ENCODE results near the gene CCDC183. TPM values are rescaled to one million over a fixed set of nuclear protein-coding genes. Genes with fewer than 3 reads are reported as not detected.

The CCDC183 gene
- total and polyA plus RNA-seq, 10 of the 15 experiments (the other 5 are each of a cell fraction or from before 2014, with no cell fraction given), result 0.04 to 1.2 (median 0.55) TPM; not detected in 5

DNA sequence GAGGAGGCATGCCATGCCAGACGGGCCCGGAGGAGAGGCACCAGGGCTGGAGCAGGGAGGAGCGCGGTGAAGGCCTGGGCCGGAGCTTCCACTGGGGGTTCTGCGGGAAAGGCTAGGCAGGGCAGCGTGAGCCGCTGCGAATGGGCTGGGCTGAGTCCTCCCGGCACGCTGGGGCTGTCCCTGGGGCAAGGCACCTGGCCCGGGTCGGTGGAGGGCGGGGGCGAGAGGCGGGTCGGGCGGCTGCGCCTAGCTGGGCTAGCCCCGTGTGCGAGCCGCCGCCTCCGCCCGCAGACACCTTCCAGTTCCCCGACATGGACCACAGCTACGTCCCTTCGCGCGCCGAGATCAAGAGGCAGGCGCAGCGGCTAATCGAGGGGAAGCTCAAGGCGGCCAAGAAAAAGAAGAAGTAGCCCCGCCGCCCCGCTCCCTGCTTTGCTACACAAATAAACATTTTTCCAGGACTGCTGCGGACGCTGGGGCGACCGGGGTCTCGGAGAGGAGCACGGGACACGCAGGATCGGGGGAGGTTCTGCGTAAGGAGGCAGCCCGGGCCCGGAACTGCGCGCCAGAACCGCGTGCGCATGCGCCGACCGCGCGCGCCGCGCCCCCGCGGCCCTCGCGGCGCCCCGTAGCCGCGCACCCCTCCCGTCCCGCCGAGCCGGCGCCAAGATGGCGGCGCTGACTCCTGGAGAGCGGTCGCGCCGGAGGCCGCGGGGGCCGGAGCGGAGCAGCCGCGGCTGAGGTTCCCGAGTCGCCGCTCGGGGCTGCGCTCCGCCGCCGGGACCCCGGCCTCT, 11.3 kb downstream of the CCDC183 start, which contains the start of gene RABL6 (continued):
- TF ChIP-seq, protein P1, sequence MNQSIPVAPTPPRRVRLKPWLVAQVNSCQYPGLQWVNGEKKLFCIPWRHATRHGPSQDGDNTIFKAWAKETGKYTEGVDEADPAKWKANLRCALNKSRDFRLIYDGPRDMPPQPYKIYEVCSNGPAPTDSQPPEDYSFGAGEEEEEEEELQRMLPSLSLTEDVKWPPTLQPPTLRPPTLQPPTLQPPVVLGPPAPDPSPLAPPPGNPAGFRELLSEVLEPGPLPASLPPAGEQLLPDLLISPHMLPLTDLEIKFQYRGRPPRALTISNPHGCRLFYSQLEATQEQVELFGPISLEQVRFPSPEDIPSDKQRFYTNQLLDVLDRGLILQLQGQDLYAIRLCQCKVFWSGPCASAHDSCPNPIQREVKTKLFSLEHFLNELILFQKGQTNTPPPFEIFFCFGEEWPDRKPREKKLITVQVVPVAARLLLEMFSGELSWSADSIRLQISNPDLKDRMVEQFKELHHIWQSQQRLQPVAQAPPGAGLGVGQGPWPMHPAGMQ (IDR thresholded peaks at IDR 0.05; ENCODE audit: borderline replicate concordance), result no peak
- TF ChIP-seq ZNF687 (IDR thresholded peaks at IDR 0.05), result peak; percentile 71

DNA sequence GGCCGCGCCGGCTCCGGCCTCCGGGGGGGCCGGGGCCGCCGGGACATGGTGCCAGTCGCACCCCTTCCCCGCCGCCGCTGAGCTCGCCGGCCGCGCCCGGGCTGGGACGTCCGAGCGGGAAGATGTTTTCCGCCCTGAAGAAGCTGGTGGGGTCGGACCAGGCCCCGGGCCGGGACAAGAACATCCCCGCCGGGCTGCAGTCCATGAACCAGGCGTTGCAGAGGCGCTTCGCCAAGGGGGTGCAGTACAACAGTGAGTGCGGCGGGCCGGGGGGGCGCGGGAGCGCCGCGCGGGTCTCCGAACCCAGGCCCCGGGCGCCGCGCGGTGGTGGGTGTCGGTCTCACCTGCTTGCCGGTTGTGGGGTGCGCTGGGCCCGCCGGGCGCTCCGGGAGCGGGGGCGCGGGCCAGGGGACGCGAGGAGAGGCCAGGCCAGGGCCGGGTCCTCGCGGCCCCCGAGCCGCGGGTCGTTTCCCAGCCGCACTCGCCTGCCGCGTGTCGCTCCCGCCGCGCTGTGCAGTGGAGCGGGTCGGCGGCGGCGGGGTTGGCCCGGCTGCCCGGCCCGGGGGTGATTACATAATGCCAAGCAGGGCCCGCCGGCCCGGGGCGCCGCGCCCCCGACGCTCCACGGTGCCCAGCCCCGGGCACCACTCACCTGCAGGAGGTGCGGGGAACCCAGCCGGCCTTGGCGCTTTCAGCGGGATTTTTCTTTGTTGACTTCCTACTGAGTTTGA, 12.1 kb downstream of the CCDC183 start:
- intact Hi-C loops (cut with micrococcal nuclease; ENCODE audit: unreplicated experiment), result loop anchor here (10.0 kb wide), 1 partner anchor 77 kb away; the partner anchor contains the start of gene TRAF2
- TF ChIP-seq DPF2 (IDR thresholded peaks at IDR 0.05), result peak; percentile 52
- TF ChIP-seq ZNF687 (IDR thresholded peaks at IDR 0.05), result no peak
- peak; percentile 89; the same call in 1 of the 2 replicates for TF ChIP-seq TAF1 (IDR thresholded peaks at IDR 0.05; ENCODE audit: borderline replicate concordance, low read depth, low read length)
- TF ChIP-seq GATAD2B (conservative IDR thresholded peaks at IDR 0.05; ENCODE audit: low read depth), result 0 out of 2 replicates have a peak, but pooled peaks have one; percentile 31
- TF ChIP-seq LARP7 (IDR thresholded peaks at IDR 0.05), result 0 out of 2 replicates have a peak, but pooled peaks have one; percentile 72
- 0 out of 2 replicates have a peak, but pooled peaks have one; percentile 12 for TF ChIP-seq BACH1 (IDR thresholded peaks at IDR 0.05; ENCODE audit: borderline replicate concordance)
- TF ChIP-seq BHLHE40 (IDR thresholded peaks at IDR 0.05; ENCODE audit: borderline replicate concordance in 1 of 2, low read depth in 2 of 2, low read length in 1 of 2), result peak in 1 of 2 experiments; percentile 45; a peak in 2 of 4 replicates

More for the DNA sequence above, 12.1 kb downstream of the CCDC183 start:
- DNase-seq (ENCODE audit: low read depth, low spot score), result no peak
- FAIRE-seq, result no peak
- Histone ChIP-seq H2AFZ (ENCODE audit: control insufficient read depth, low read depth, low read length) (peak overlapping the region; percentile 54), H3K27me3 (replicated peaks in 1 of 2; ENCODE audit: control insufficient read depth in 2 of 2, insufficient read depth in 2 of 2, low read length in 1 of 2) (no peaks in the 10 kb centered on the region), H3K36me3 (ENCODE audit: control insufficient read depth in 2 of 2, insufficient read depth in 2 of 2, low read length in 1 of 2) (peaks cover 2 to 7% of the 10 kb centered on the region in 2 experiments; a peak in 3 of 4 replicates), H4K20me1 (ENCODE audit: control insufficient read depth, insufficient read depth) (no peaks in the 10 kb centered on the region; the same call in 1 of the 2 replicates), H3K4me1 (ENCODE audit: control insufficient read depth, insufficient read depth, low read length) (peaks cover 7% of the 10 kb centered on the region), H3K4me3 (peak overlapping the region; percentile 90), H3K4me2 (ENCODE audit: control insufficient read depth, insufficient read depth) (peak overlapping the region; percentile 76; the same call in 1 of the 2 replicates), H3K79me2 (ENCODE audit: control insufficient read depth, insufficient read depth, low read length) (peaks cover 39% of the 10 kb centered on the region), H3K9me3 (replicated peaks; ENCODE audit: control insufficient read depth, insufficient read depth, low read length) (no peaks in the 10 kb centered on the region), H3K9ac (ENCODE audit: control insufficient read depth, insufficient read depth, low read length) (peak overlapping the region; percentile 93), H3K27ac (ENCODE audit: control insufficient read depth, insufficient read depth) (peak overlapping the region; percentile 74)
- ChIA-PET CTCF (interaction anchor here (0.5 to 4.4 kb wide), 8 partner anchors 8 to 259 kb away, joined by 3 to 15 read pairs (median 4); partner anchors contain the start of gene AJM1), RAD21 (ENCODE audit: unreplicated experiment) (no interaction called here), POLR2A (interaction anchor here (1.0 to 1.2 kb wide), 3 partner anchors 41 to 94 kb away, joined by 3 to 4 read pairs (median 3); partner anchors contain the start of gene PHPT1), SMC1A (ENCODE audit: uncharacterized antibody, unreplicated experiment) (interaction anchor here (1.1 to 2.3 kb wide), 2 partner anchors 35 to 140 kb away, joined by 4 to 5 read pairs; partner anchors contain the start of gene AJM1)
- BruUV-seq (replicated peaks), result no TSS peak
- in situ Hi-C loops (cut with MboI), result no loop called here
- ATAC-seq, result peak; percentile 49
- 2% methylated on average over 85 of the region's 93 CpGs for WGBS (ENCODE audit: insufficient coverage, insufficient replicate concordance, low lambda C conversion rate, missing lambda C conversion rate)
